ENCODE measurements around the gene ST3GAL5.
A peak's percentile ranks its signal among the peaks of the same experiment; 100 is the strongest.

ST3GAL5 gene

DNA sequence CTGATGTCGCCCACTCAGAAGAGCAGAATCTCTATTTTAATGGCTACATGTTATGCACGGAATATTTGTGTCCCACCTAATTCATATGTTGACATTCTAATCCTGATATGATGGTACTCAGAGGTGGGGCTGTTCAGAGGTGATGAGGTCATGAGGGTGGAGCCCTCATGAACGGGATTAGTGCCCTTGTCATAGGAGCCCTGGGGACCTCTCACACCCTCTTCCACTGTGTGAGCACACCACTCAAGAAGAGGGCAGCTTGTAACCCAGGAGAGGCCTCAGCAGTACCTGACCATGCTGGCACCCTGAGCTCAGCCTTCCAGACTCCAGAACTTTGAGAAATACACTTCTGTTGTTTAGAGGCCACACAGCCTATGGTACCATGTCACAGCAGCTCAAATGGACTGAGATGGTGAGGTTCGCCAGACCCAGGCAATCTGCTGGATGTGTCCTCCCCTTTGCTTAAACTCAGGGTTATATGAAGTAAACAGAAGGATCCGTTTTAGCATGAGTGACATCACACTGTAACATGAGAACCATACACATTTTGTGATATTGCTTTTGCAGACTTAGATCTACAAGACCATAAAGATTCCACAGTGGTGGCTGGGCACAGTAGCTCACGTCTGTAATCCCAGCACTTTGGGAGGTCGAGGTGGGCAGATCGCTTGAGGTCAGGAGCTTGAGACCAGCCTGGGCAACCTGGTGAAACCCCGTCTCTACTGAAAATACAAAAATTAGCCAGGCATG, 86.3 kb downstream of the ST3GAL5 start:
- peaks cover 4 to 6% of the 10 kb centered on the region in 2 donors for H3K9me3 ChIP-seq (ENCODE audit: control insufficient read depth in 2 of 2, low read length in 2 of 2)
- H3K36me3 ChIP-seq (ENCODE audit: control insufficient read depth in 2 of 2, insufficient read depth in 2 of 2, low read length in 2 of 2) = no peaks in the 10 kb centered on the region
- H3K27ac ChIP-seq (ENCODE audit: low read length) = no peak overlapping the region
- no peak overlapping the region for H3K4me3 ChIP-seq (ENCODE audit: low read length in 2 of 2)
- no peaks in the 10 kb centered on the region for H3K27me3 ChIP-seq (ENCODE audit: control insufficient read depth in 1 of 2, insufficient read depth in 2 of 2, low read length in 2 of 2)
- no peaks in the 10 kb centered on the region for H3K4me1 ChIP-seq (ENCODE audit: control insufficient read depth, insufficient read depth, low read length)
- H3K9ac ChIP-seq (ENCODE audit: low read length in 2 of 2) = no peak overlapping the region

DNA sequence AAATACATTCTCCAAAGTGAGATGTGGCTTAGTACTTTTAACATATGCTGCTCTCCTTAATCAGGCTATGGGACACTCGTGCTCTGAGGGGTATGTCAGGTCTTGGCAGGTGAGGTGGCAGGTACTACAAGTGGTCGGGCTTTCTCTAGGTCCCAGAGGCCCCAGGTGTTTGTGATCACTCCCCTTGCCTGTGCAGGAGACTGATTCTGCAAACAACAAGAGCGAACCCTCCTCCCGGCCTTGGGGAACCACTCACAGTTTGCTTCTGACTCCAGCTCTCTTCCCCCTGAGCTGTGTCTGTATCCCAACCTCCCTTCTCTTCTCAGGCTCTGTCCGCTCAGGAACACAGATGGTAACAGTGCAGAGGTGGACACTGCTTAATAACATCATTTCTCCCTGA, 86.9 kb downstream of the ST3GAL5 start:
- no peak overlapping the region for H3K9ac ChIP-seq (ENCODE audit: low read length in 2 of 2)
- H3K36me3 ChIP-seq (ENCODE audit: control insufficient read depth in 2 of 2, insufficient read depth in 2 of 2, low read length in 2 of 2) = no peaks in the 10 kb centered on the region
- no peak overlapping the region for H3K4me3 ChIP-seq (ENCODE audit: low read length in 2 of 2)
- H3K9me3 ChIP-seq (ENCODE audit: control insufficient read depth in 2 of 2, low read length in 2 of 2) = peaks cover 4 to 6% of the 10 kb centered on the region in 2 donors
- no peak overlapping the region for H3K27ac ChIP-seq (ENCODE audit: low read length)
- no peaks in the 10 kb centered on the region for H3K27me3 ChIP-seq (ENCODE audit: control insufficient read depth in 1 of 2, insufficient read depth in 2 of 2, low read length in 2 of 2)
- peaks cover 6% of the 10 kb centered on the region for H3K4me1 ChIP-seq (ENCODE audit: control insufficient read depth, insufficient read depth, low read length)

DNA sequence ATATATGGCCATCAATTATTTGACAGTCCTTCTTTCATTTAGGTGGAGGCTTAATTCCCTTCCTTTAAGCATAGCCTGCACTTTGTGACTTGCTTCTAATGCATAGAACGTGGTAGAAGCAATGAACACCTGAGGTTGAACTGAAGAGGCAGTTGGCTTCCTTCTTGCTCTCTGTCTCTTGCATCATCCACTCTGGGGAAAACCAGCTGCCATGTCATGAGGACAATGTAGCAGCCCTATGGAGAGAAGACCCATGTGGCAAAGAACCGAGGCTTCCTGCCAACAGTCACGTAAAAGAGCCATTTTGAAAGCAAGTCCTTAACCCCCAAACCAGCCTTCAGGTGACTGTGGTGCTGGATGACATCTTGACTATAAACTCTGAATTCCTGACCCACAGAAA, 88.2 kb downstream of the ST3GAL5 start:
- no peak overlapping the region for H3K27ac ChIP-seq (ENCODE audit: low read length)
- no peak overlapping the region for H3K4me3 ChIP-seq (ENCODE audit: low read length in 2 of 2)
- H3K9ac ChIP-seq (ENCODE audit: low read length in 2 of 2) = no peak overlapping the region
- peaks cover 19% of the 10 kb centered on the region for H3K4me1 ChIP-seq (ENCODE audit: control insufficient read depth, insufficient read depth, low read length)
- no peaks in the 10 kb centered on the region for H3K27me3 ChIP-seq (ENCODE audit: control insufficient read depth in 1 of 2, insufficient read depth in 2 of 2, low read length in 2 of 2)
- H3K36me3 ChIP-seq (ENCODE audit: control insufficient read depth in 2 of 2, insufficient read depth in 2 of 2, low read length in 2 of 2) = no peaks in the 10 kb centered on the region
- H3K9me3 ChIP-seq (ENCODE audit: control insufficient read depth in 2 of 2, low read length in 2 of 2) = peaks cover 4 to 6% of the 10 kb centered on the region in 2 donors

DNA sequence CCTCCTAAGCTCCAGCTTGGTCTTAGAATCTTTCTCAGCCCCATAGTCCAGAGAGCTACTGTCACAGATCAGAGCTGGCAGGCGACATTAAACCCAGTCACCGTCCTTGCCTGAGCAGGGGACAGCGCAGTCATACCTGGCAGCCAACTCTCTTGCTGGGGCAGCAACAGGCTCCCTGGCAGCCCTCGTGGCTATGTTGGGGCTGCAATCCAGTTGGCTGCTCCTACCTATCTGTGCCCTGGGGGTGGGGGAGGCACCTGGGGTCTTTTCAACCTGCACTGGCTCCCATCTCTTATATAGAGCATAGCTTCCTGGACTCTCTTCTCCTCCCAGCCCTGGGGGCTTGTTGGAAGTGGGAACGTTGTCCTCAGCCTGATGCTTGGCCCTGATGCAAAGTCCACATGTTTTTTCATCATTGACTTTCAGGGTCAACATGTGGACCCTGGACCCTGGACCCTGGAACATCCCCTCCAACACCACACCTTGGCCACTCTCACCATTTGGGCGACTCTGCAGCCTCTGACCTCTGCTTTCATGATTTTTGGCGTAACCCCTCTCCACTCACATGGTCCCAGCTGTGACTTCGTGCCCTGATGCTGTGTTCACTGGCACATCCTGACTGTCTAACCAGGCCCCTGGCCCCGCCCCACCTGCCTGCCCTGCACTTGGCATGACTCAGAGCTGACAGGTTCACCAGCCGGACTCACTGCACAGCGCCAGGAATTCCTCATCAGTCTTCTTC, 89.4 kb downstream of the ST3GAL5 start:
- H3K4me3 ChIP-seq (ENCODE audit: low read length in 2 of 2) = no peak overlapping the region
- H3K9ac ChIP-seq (ENCODE audit: low read length in 2 of 2) = no peak overlapping the region
- H3K27ac ChIP-seq (ENCODE audit: low read length) = no peak overlapping the region
- H3K36me3 ChIP-seq (ENCODE audit: control insufficient read depth in 2 of 2, insufficient read depth in 2 of 2, low read length in 2 of 2) = no peaks in the 10 kb centered on the region
- no peaks in the 10 kb centered on the region for H3K27me3 ChIP-seq (ENCODE audit: control insufficient read depth in 1 of 2, insufficient read depth in 2 of 2, low read length in 2 of 2)
- peaks cover 4 to 6% of the 10 kb centered on the region in 2 donors for H3K9me3 ChIP-seq (ENCODE audit: control insufficient read depth in 2 of 2, low read length in 2 of 2)
- H3K4me1 ChIP-seq (ENCODE audit: control insufficient read depth, insufficient read depth, low read length) = peaks cover 30% of the 10 kb centered on the region

DNA sequence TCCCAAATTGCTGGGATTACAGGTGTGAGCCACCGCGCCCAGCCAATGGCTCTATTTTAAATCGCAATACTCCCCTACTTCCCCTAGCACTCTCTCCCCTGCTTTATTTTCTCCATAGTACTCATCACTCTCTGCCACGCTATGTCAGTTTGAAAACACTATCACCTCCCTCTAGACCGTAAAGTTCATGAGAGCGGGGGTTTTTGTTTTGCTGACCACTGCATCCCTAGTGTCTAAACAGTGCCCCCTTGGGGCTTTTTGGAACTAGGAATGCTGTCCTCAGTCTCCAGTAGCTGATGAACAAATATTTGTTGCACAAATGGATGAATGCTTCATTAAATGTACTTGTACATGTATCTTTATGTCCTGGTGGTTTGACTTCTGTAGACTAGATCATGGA, 90.9 kb downstream of the ST3GAL5 start:
- Histone ChIP-seq H3K9me3 (ENCODE audit: control insufficient read depth in 2 of 2, low read length in 2 of 2) (peaks cover 4 to 6% of the 10 kb centered on the region in 2 donors), H3K27me3 (ENCODE audit: control insufficient read depth in 1 of 2, insufficient read depth in 2 of 2, low read length in 2 of 2) (no peaks in the 10 kb centered on the region), H3K36me3 (ENCODE audit: control insufficient read depth in 2 of 2, insufficient read depth in 2 of 2, low read length in 2 of 2) (no peaks in the 10 kb centered on the region), H3K4me1 (ENCODE audit: control insufficient read depth, insufficient read depth, low read length) (peaks cover 42% of the 10 kb centered on the region), H3K9ac (ENCODE audit: low read length in 2 of 2) (no peak overlapping the region), H3K27ac (ENCODE audit: low read length) (no peak overlapping the region), H3K4me3 (ENCODE audit: low read length in 2 of 2) (no peak overlapping the region)

DNA sequence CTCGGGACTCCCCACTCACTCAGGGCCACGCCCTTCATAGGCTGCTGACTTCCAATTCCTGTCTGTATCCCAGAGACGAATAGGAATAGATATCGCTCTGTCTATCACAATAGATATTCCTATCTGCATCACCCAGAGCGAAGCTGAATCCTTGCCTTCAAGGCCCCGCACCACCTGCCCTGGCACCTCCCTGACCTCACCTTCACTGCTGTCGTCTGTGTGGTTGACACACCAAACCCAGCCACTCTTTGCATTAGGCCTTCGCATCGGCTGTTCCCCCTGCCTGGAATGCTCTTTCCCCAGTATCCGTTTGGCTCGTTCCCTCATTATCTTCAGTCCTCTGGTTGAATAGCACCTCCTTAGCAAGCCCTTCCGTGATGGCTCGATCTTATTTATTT, 91.5 kb downstream of the ST3GAL5 start:
- Histone ChIP-seq H3K9me3 (ENCODE audit: control insufficient read depth in 2 of 2, low read length in 2 of 2) (peaks cover 4 to 6% of the 10 kb centered on the region in 2 donors), H3K4me1 (ENCODE audit: control insufficient read depth, insufficient read depth, low read length) (peaks cover 48% of the 10 kb centered on the region), H3K4me3 (ENCODE audit: low read length in 2 of 2) (no peak overlapping the region), H3K36me3 (ENCODE audit: control insufficient read depth in 2 of 2, insufficient read depth in 2 of 2, low read length in 2 of 2) (no peaks in the 10 kb centered on the region), H3K9ac (ENCODE audit: low read length in 2 of 2) (no peak overlapping the region), H3K27ac (ENCODE audit: low read length) (no peak overlapping the region), H3K27me3 (ENCODE audit: control insufficient read depth in 1 of 2, insufficient read depth in 2 of 2, low read length in 2 of 2) (no peaks in the 10 kb centered on the region)

DNA sequence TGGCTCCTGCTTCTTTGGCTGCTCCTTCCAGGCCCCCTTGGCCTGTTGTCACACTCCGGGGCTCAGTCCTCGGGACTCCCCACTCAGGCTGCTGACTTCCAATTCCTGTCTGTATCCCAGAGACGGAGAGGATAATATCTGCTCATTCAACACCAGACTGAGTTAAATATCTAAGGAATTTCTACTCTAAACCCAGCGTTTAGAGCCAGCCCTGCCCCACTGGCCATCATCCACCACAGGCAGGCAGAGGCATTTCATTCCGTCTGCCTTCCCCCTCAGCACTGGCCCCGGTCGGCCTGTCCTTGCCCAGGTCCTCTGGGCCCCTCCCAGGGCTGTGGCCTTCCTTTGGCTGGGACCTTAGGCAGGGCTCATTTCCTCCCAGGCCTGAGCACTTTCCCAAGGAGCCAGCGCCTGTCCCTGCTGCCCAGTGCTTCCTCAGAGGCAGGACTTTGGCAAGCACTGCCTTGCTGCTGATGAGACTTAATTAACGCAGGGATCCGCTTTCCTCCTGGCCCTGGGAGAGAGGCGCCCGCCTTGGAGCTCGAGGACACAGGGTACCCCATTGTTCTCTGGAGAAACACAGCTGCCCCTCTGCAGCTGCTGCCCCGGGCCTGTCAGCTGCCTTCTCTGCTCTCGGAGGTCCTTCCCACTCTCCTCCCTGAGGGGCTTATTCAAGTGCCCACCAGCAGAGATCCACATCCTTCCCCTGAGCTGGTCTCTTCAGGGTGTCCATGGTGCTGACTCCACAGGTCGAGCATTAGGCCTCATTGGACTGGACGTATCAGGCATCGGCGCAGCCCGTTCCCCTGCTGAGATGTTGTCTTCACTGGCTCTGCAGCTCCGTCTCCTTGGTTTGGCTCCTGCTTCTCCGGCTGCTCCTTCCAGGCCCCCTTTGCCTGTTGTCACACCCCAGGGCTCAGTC, 92.2 kb downstream of the ST3GAL5 start:
- Histone ChIP-seq H3K27me3 (ENCODE audit: control insufficient read depth in 1 of 2, insufficient read depth in 2 of 2, low read length in 2 of 2) (no peaks in the 10 kb centered on the region), H3K4me1 (ENCODE audit: control insufficient read depth, insufficient read depth, low read length) (peaks cover 53% of the 10 kb centered on the region), H3K9me3 (ENCODE audit: control insufficient read depth in 2 of 2, low read length in 2 of 2) (peaks cover 4 to 6% of the 10 kb centered on the region in 2 donors), H3K36me3 (ENCODE audit: control insufficient read depth in 2 of 2, insufficient read depth in 2 of 2, low read length in 2 of 2) (no peaks in the 10 kb centered on the region), H3K9ac (ENCODE audit: low read length in 2 of 2) (peak overlapping the region in 1 of 2 donors; percentile 21), H3K27ac (ENCODE audit: low read length) (peak overlapping the region; percentile 37), H3K4me3 (ENCODE audit: low read length in 2 of 2) (peak overlapping the region in 1 of 2 donors; percentile 35)

DNA sequence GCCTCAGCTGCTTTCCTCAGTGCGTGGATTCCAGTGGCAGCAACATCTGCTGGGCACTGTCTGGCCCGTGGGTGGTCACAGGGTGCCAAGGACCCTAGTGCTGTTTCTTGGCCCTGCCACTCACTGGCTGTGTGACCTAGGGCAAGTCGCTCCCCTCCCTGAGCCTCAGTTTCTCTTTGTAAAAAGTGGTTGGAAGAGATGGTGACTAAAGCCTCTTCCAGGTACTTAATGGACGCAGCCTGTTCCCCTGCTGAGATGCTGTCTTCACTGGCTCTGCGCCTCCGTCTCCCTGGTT, 92.8 kb downstream of the ST3GAL5 start:
- H3K9me3 ChIP-seq (ENCODE audit: control insufficient read depth in 2 of 2, low read length in 2 of 2) = peaks cover 2% of the 10 kb centered on the region in 2 donors
- no peaks in the 10 kb centered on the region for H3K36me3 ChIP-seq (ENCODE audit: control insufficient read depth in 2 of 2, insufficient read depth in 2 of 2, low read length in 2 of 2)
- H3K4me1 ChIP-seq (ENCODE audit: control insufficient read depth, insufficient read depth, low read length) = peaks cover 53% of the 10 kb centered on the region
- H3K4me3 ChIP-seq (ENCODE audit: low read length in 2 of 2) = peak overlapping the region in 1 of 2 donors; percentile 35
- H3K27me3 ChIP-seq (ENCODE audit: control insufficient read depth in 1 of 2, insufficient read depth in 2 of 2, low read length in 2 of 2) = no peaks in the 10 kb centered on the region
- H3K9ac ChIP-seq (ENCODE audit: low read length in 2 of 2) = peak overlapping the region in 1 of 2 donors; percentile 29
- H3K27ac ChIP-seq (ENCODE audit: low read length) = peak overlapping the region; percentile 37

DNA sequence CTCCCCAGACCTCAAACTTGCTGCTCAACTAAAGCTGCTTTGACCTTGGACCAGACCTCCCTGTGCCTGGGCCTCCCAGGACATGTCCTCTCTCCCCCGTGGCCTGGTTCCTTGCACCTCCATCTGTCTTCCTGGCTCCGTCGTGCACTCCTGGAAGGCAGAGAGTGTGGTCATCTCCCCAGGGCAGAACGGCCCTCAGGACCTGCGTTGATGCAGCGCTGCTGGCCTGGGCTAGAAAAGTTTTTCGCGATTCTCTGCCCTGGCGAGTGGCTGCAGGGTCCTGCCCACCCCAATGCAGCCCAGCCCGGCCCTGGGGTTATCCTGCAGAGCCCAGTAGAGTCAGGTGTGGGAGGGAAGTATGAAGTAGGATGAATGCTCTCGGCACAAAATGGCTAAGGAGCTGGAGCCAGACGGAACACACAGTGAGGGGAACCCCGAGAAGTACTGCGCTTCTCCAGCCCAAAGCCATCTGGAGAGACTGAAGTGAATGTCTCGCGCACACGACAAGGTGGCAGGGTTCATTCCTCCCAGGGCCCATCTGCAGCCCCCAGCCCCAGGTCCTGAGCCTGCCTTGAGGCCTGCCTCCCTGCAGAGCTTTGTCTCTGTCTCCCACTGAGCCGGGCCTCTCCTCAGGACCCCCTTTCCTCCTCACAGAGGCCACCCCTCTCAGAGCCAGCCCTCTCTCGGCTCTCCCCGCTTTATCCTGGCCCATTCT, 93.3 kb downstream of the ST3GAL5 start:
- peak overlapping the region in 1 of 2 donors; percentile 29 for H3K9ac ChIP-seq (ENCODE audit: low read length in 2 of 2)
- no peaks in the 10 kb centered on the region for H3K9me3 ChIP-seq (ENCODE audit: control insufficient read depth in 2 of 2, low read length in 2 of 2)
- peak overlapping the region; percentile 37 for H3K27ac ChIP-seq (ENCODE audit: low read length)
- no peaks in the 10 kb centered on the region for H3K27me3 ChIP-seq (ENCODE audit: control insufficient read depth in 1 of 2, insufficient read depth in 2 of 2, low read length in 2 of 2)
- peaks cover 53% of the 10 kb centered on the region for H3K4me1 ChIP-seq (ENCODE audit: control insufficient read depth, insufficient read depth, low read length)
- no peak overlapping the region for H3K4me3 ChIP-seq (ENCODE audit: low read length in 2 of 2)
- no peaks in the 10 kb centered on the region for H3K36me3 ChIP-seq (ENCODE audit: control insufficient read depth in 2 of 2, insufficient read depth in 2 of 2, low read length in 2 of 2)

DNA sequence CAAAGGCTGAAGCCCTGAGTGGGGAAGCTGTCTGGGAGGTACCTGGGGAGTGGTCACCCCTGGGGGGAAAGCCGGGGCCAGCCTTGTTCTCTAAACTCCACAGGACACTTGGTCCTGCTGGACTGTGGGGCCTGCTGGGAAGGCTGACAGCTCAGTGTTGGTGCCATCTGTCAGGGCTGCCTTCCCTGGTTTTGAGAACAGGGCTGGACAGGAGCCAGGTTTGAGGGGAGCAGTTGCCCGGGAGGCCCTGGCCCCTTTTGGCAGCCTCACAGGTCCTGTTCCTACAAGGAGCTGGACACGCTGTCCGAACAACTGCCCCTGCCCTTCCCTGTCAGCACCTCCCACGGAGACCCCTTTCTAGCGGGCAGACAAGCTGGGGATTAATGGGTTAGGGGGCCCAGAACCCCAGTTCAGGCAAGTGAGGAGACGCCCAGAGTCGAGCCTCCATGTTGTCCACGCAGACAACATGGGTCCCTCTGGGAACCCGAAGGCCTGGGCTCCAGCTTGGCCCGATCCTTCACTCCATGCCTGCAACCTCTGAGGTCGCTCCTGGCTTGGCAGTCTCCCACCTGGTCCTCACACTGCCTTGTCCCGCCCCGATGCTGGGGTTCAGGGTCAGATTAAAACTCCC, 94.2 kb downstream of the ST3GAL5 start:
- Histone ChIP-seq H3K9ac (ENCODE audit: low read length in 2 of 2) (no peak overlapping the region), H3K27ac (ENCODE audit: low read length) (no peak overlapping the region), H3K27me3 (ENCODE audit: control insufficient read depth in 1 of 2, insufficient read depth in 2 of 2, low read length in 2 of 2) (no peaks in the 10 kb centered on the region), H3K9me3 (ENCODE audit: control insufficient read depth in 2 of 2, low read length in 2 of 2) (no peaks in the 10 kb centered on the region), H3K36me3 (ENCODE audit: control insufficient read depth in 2 of 2, insufficient read depth in 2 of 2, low read length in 2 of 2) (no peaks in the 10 kb centered on the region), H3K4me3 (ENCODE audit: low read length in 2 of 2) (no peak overlapping the region), H3K4me1 (ENCODE audit: control insufficient read depth, insufficient read depth, low read length) (peaks cover 53% of the 10 kb centered on the region)

All from stomach smooth muscle (tissue), 2 donors.